ENCODE measurements around the gene CRYBA4. TPM values are rescaled to one million over a fixed set of nuclear protein-coding genes. Genes with fewer than 3 reads are reported as not detected.

CRYBA4 gene
- total and polyA plus RNA-seq, 10 of the 15 experiments (the other 5 are each of a cell fraction or from before 2014, with no cell fraction given) = 0.12 to 0.17 TPM; not detected in 8

Small RNA genes within 50 kb of the gene (small RNA-seq; reads per million reads assigned to genes)
- gene RF01874 = not detected

Other genes starting within 250 kb of the CRYBA4 start
- gene ASPHD2, start 192.7 kb upstream of the CRYBA4 start, total RNA-seq (2014; rRNA removed) = 10.4 and 10.8 TPM in 2 replicates
- gene ASPHD2, start 192.7 kb upstream of the CRYBA4 start, total RNA-seq (2014; rRNA removed; fragmentation: Illumina TruSeq; extraction: Trizol) = 5.0 and 5.3 TPM in 2 replicates
- gene ASPHD2, start 192.7 kb upstream of the CRYBA4 start, total RNA-seq (2021) = 10.6 TPM in 2 replicates
- 6.2 and 7.7 TPM in 2 replicates for gene ASPHD2, start 192.7 kb upstream of the CRYBA4 start, polyA plus RNA-seq (2011; rRNA removed)
- 3.5 and 5.1 TPM in 2 replicates for gene ASPHD2, start 192.7 kb upstream of the CRYBA4 start, polyA plus RNA-seq (2014; fragmentation: Illumina TruSeq; extraction: Trizol)
- 1 to 10 TPM; 1.6 to 2.3 TPM for gene ASPHD2, start 192.7 kb upstream of the CRYBA4 start, polyA plus RNA-seq (2014; fragmentation: Nextera tagmentation; extraction: Ambion mirVana)
- gene ASPHD2, start 192.7 kb upstream of the CRYBA4 start, polyA plus RNA-seq (2014; rRNA removed) = 9.0 TPM in 2 replicates
- gene ASPHD2, start 192.7 kb upstream of the CRYBA4 start, polyA plus RNA-seq (2016; fragmentation: Nextera tagmentation; extraction: Ambion mirVana) = 1 to 10 TPM; 1.6 to 3.2 TPM
- 36.7 and 38.5 TPM in 2 replicates for gene HPS4, start 138.2 kb upstream of the CRYBA4 start, total RNA-seq (2014; rRNA removed)
- gene HPS4, start 138.2 kb upstream of the CRYBA4 start, total RNA-seq (2014; rRNA removed; fragmentation: Illumina TruSeq; extraction: Trizol) = 24.2 and 25.7 TPM in 2 replicates
- gene HPS4, start 138.2 kb upstream of the CRYBA4 start, total RNA-seq (2021) = 34.2 and 35.2 TPM in 2 replicates
- gene HPS4, start 138.2 kb upstream of the CRYBA4 start, polyA plus RNA-seq (2011; rRNA removed) = 36.5 and 52.5 TPM in 2 replicates
- 27.3 and 31.1 TPM in 2 replicates for gene HPS4, start 138.2 kb upstream of the CRYBA4 start, polyA plus RNA-seq (2014; fragmentation: Illumina TruSeq; extraction: Trizol)
- 10 to 100 TPM; 11.7 to 12.3 TPM for gene HPS4, start 138.2 kb upstream of the CRYBA4 start, polyA plus RNA-seq (2014; fragmentation: Nextera tagmentation; extraction: Ambion mirVana)
- 32.4 and 34.4 TPM in 2 replicates for gene HPS4, start 138.2 kb upstream of the CRYBA4 start, polyA plus RNA-seq (2014; rRNA removed)
- gene HPS4, start 138.2 kb upstream of the CRYBA4 start, polyA plus RNA-seq (2016; fragmentation: Nextera tagmentation; extraction: Ambion mirVana) = 10 to 100 TPM; 28.7 to 30.5 TPM
- 17.2 and 17.7 TPM in 2 replicates for gene SRRD, start 138.1 kb upstream of the CRYBA4 start, total RNA-seq (2014; rRNA removed)
- 21.2 and 26.4 TPM in 2 replicates for gene SRRD, start 138.1 kb upstream of the CRYBA4 start, total RNA-seq (2014; rRNA removed; fragmentation: Illumina TruSeq; extraction: Trizol)
- 27.5 and 32.9 TPM in 2 replicates for gene SRRD, start 138.1 kb upstream of the CRYBA4 start, total RNA-seq (2021)
- gene SRRD, start 138.1 kb upstream of the CRYBA4 start, polyA plus RNA-seq (2011; rRNA removed) = 50.5 and 55.9 TPM in 2 replicates
- 31.5 and 41.6 TPM in 2 replicates for gene SRRD, start 138.1 kb upstream of the CRYBA4 start, polyA plus RNA-seq (2014; fragmentation: Illumina TruSeq; extraction: Trizol)
- 10 to 100 TPM in 1 of 2 experiments, 1 to 10 TPM in 1; 4.1 to 15.4 TPM for gene SRRD, start 138.1 kb upstream of the CRYBA4 start, polyA plus RNA-seq (2014; fragmentation: Nextera tagmentation; extraction: Ambion mirVana)
- gene SRRD, start 138.1 kb upstream of the CRYBA4 start, polyA plus RNA-seq (2014; rRNA removed) = 22.3 and 27.4 TPM in 2 replicates
- gene SRRD, start 138.1 kb upstream of the CRYBA4 start, polyA plus RNA-seq (2016; fragmentation: Nextera tagmentation; extraction: Ambion mirVana) = 10 to 100 TPM; 42.9 to 50.6 TPM
- 31.7 and 34.6 TPM in 2 replicates for gene TFIP11, start 109.5 kb upstream of the CRYBA4 start, total RNA-seq (2014; rRNA removed)
- 28.3 and 32.2 TPM in 2 replicates for gene TFIP11, start 109.5 kb upstream of the CRYBA4 start, total RNA-seq (2014; rRNA removed; fragmentation: Illumina TruSeq; extraction: Trizol)
- gene TFIP11, start 109.5 kb upstream of the CRYBA4 start, total RNA-seq (2021) = 35.6 and 42.2 TPM in 2 replicates
- 36.5 and 43.3 TPM in 2 replicates for gene TFIP11, start 109.5 kb upstream of the CRYBA4 start, polyA plus RNA-seq (2011; rRNA removed)
- 27.3 and 29.4 TPM in 2 replicates for gene TFIP11, start 109.5 kb upstream of the CRYBA4 start, polyA plus RNA-seq (2014; fragmentation: Illumina TruSeq; extraction: Trizol)
- 10 to 100 TPM; 14.2 to 19.1 TPM for gene TFIP11, start 109.5 kb upstream of the CRYBA4 start, polyA plus RNA-seq (2014; fragmentation: Nextera tagmentation; extraction: Ambion mirVana)
- gene TFIP11, start 109.5 kb upstream of the CRYBA4 start, polyA plus RNA-seq (2014; rRNA removed) = 23.1 and 31.6 TPM in 2 replicates
- 10 to 100 TPM; 35.9 to 40.1 TPM for gene TFIP11, start 109.5 kb upstream of the CRYBA4 start, polyA plus RNA-seq (2016; fragmentation: Nextera tagmentation; extraction: Ambion mirVana)
- gene TPST2, start 31.8 kb upstream of the CRYBA4 start, total RNA-seq (2014; rRNA removed) = 29.0 and 29.5 TPM in 2 replicates
- 13.0 and 13.2 TPM in 2 replicates for gene TPST2, start 31.8 kb upstream of the CRYBA4 start, total RNA-seq (2014; rRNA removed; fragmentation: Illumina TruSeq; extraction: Trizol)
- gene TPST2, start 31.8 kb upstream of the CRYBA4 start, total RNA-seq (2021) = 31.2 and 32.2 TPM in 2 replicates
- gene TPST2, start 31.8 kb upstream of the CRYBA4 start, polyA plus RNA-seq (2011; rRNA removed) = 22.2 and 28.2 TPM in 2 replicates
- gene TPST2, start 31.8 kb upstream of the CRYBA4 start, polyA plus RNA-seq (2014; fragmentation: Illumina TruSeq; extraction: Trizol) = 11.4 and 16.4 TPM in 2 replicates
- gene TPST2, start 31.8 kb upstream of the CRYBA4 start, polyA plus RNA-seq (2014; fragmentation: Nextera tagmentation; extraction: Ambion mirVana) = 10 to 100 TPM in 1 of 2 experiments, 1 to 10 TPM in 1; 6.3 to 10.7 TPM
- 30.0 and 33.7 TPM in 2 replicates for gene TPST2, start 31.8 kb upstream of the CRYBA4 start, polyA plus RNA-seq (2014; rRNA removed)
- 10 to 100 TPM; 28.5 to 28.7 TPM for gene TPST2, start 31.8 kb upstream of the CRYBA4 start, polyA plus RNA-seq (2016; fragmentation: Nextera tagmentation; extraction: Ambion mirVana)
- 0.11 TPM in 1 of 2 replicates, not detected in the other for gene CRYBB1, start 3.9 kb upstream of the CRYBA4 start, total RNA-seq (2014; rRNA removed)
- not detected in 2 replicates for gene CRYBB1, start 3.9 kb upstream of the CRYBA4 start, total RNA-seq (2014; rRNA removed; fragmentation: Illumina TruSeq; extraction: Trizol)
- 0.64 TPM in 1 of 2 replicates, not detected in the other for gene CRYBB1, start 3.9 kb upstream of the CRYBA4 start, total RNA-seq (2021)
- not detected in 2 replicates for gene CRYBB1, start 3.9 kb upstream of the CRYBA4 start, polyA plus RNA-seq (2011; rRNA removed)
- gene CRYBB1, start 3.9 kb upstream of the CRYBA4 start, polyA plus RNA-seq (2014; fragmentation: Illumina TruSeq; extraction: Trizol) = 0.09 TPM in 1 of 2 replicates, not detected in the other
- gene CRYBB1, start 3.9 kb upstream of the CRYBA4 start, polyA plus RNA-seq (2014; fragmentation: Nextera tagmentation; extraction: Ambion mirVana) = under 1 TPM in 1 of 2 experiments, not detected in 1; 0.23 TPM
- gene CRYBB1, start 3.9 kb upstream of the CRYBA4 start, polyA plus RNA-seq (2014; rRNA removed) = 0.13 TPM in 1 of 2 replicates, not detected in the other
- gene CRYBB1, start 3.9 kb upstream of the CRYBA4 start, polyA plus RNA-seq (2016; fragmentation: Nextera tagmentation; extraction: Ambion mirVana) = under 1 TPM in 1 of 2 experiments, not detected in 1; 0.32 TPM
- 5.2 and 5.9 TPM in 2 replicates for gene MIAT, start 35.6 kb downstream of the CRYBA4 start, total RNA-seq (2014; rRNA removed)
- gene MIAT, start 35.6 kb downstream of the CRYBA4 start, total RNA-seq (2014; rRNA removed; fragmentation: Illumina TruSeq; extraction: Trizol) = 6.7 and 7.7 TPM in 2 replicates
- 9.9 and 11.7 TPM in 2 replicates for gene MIAT, start 35.6 kb downstream of the CRYBA4 start, total RNA-seq (2021)
- 1.8 and 1.9 TPM in 2 replicates for gene MIAT, start 35.6 kb downstream of the CRYBA4 start, polyA plus RNA-seq (2011; rRNA removed)
- 12.4 and 14.7 TPM in 2 replicates for gene MIAT, start 35.6 kb downstream of the CRYBA4 start, polyA plus RNA-seq (2014; fragmentation: Illumina TruSeq; extraction: Trizol)
- gene MIAT, start 35.6 kb downstream of the CRYBA4 start, polyA plus RNA-seq (2014; fragmentation: Nextera tagmentation; extraction: Ambion mirVana) = under 1 TPM; 0.39 to 0.51 TPM
- gene MIAT, start 35.6 kb downstream of the CRYBA4 start, polyA plus RNA-seq (2014; rRNA removed) = 13.7 and 16.0 TPM in 2 replicates
- gene MIAT, start 35.6 kb downstream of the CRYBA4 start, polyA plus RNA-seq (2016; fragmentation: Nextera tagmentation; extraction: Ambion mirVana) = 1 to 10 TPM; 2.2 to 3.4 TPM